ENCODE results near the gene NUDT17. TPM values are rescaled to one million over a fixed set of nuclear protein-coding genes. Genes with fewer than 3 reads are reported as not detected.
"Not testable (repeated sequence)": the region's sequence is repeated elsewhere in the genome, so short reads cannot be mapped to it uniquely, and the experiment has no call there.

NUDT17 gene
- total RNA-seq, 2 experiments from 2014 or later: 2.2 to 3.8 TPM

DNA sequence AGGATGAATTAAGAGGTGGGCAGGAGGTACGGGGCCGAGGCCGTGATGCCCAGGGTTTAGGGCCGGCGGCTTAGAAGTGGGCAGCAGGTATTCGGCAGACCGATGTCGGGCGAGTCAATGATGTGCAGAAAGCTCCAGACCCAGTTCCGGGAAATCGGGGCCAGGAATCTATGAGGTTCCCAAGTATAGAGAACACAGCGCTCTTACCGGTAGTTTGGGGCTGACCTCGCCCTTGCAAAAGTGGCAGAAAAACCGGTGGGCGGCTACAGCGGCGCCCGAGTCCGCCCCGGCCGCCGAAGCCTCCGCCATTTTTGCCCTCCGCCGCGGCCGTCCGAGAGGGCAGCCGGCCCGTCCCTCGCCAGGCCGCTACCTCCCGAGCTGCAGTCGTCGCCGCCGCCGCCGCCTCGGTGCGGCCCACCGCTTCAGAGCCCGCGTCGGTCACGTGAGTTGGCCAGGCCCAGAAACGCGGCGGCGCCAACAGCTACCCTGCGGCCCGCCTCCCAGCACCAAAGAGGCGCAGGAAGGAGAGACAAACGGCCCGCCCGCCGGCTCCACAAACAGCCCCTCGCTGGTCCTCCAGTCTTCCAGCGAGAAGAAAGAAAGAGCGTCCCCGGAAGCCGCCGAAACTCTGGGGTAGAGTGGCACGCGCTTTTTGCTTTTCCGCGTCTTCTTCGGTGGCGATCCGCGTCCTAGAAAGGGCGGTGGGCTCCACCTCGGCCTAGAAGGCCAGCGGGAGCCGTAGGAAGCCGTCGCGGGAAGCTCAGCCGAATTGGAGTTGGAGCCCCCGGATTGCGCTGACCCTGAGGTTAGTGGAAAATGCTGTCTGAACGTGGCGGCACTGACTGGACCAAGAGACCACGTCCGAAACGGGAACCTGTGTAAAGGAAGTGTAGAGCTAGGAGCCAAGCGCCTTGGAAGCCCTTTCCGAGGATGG lies 21.6 kb upstream of the NUDT17 start, which contains the start of the genes POLR3C and RNF115:
Gene POLR3C, plus strand, starts transcription at position 636 of the 934 bp plus-strand sequence. CDS start 1,577 bp downstream, outside the sequence.
Gene RNF115, minus strand, starts transcription at position 531 of the 934 bp plus-strand sequence. Its CDS starts 222 bp downstream, at position 309.
- DNase-seq (peak; percentile 94), ATAC-seq (peak; percentile 95)
- Mint-ChIP-seq H3K4me1 (ENCODE audit: low read depth) (peaks cover 33% of the 10 kb centered on the region), H3K9me3 (ENCODE audit: insufficient read depth) (no peaks in the 10 kb centered on the region), H3K4me3 (peak within 1 kb of the TSS; percentile 97), H3K36me3 (ENCODE audit: low read depth) (peaks cover 38% of the 10 kb centered on the region), H3K27ac (peak within 1 kb of the TSS; percentile 94), H3K27me3 (ENCODE audit: low read depth) (no peaks in the 10 kb centered on the region)
- POLR2A ChIA-PET: interaction anchor here (0.6 to 2.0 kb wide), 7 partner anchors 35 to 1325 kb away, joined by 3 to 11 read pairs (median 6); partner anchors contain the start of genes LIX1L, PEX11B, PIAS3 and RBM8A
- CTCF ChIA-PET: interaction anchor here (2.9 to 16.3 kb wide), 2 partner anchors 20 to 103 kb away, joined by 13 to 214 read pairs; partner anchors contain the start of gene NUDT17

GRCh38 chr1:145824499-145824842 lies 21.0 kb upstream of the NUDT17 start:
- POLR2A ChIA-PET: interaction anchor here (0.6 to 2.0 kb wide), 8 partner anchors 21 to 1325 kb away, joined by 3 to 11 read pairs (median 4); partner anchors contain the start of genes LIX1L, NUDT17, PEX11B and PIAS3

GRCh38 chr1:145826030-145826429 lies 19.4 kb upstream of the NUDT17 start:
- Mint-ChIP-seq H3K9me3 (ENCODE audit: insufficient read depth) (no peaks in the 10 kb centered on the region), H3K36me3 (ENCODE audit: low read depth) (peaks cover 55% of the 10 kb centered on the region), H3K27ac (no peak overlapping the region), H3K4me1 (ENCODE audit: low read depth) (peaks cover 33% of the 10 kb centered on the region), H3K27me3 (ENCODE audit: low read depth) (no peaks in the 10 kb centered on the region), H3K4me3 (peak overlapping the region; percentile 97)
- CTCF ChIA-PET: interaction anchor here (0.9 to 16.3 kb wide), 11 partner anchors 8 to 209 kb away, joined by 3 to 214 read pairs (median 4); partner anchors contain the start of genes NUDT17, PIAS3 and RBM8A
- ATAC-seq (no peak), DNase-seq (no peak)
- POLR2A ChIA-PET: interaction anchor here (0.6 to 1.6 kb wide), 6 partner anchors 17 to 181 kb away, joined by 3 to 8 read pairs (median 4); partner anchors contain the start of genes NUDT17, PIAS3 and RBM8A

More at GRCh38 chr1:145824499-145824842, 21.0 kb upstream of the NUDT17 start:
- DNase-seq (peak; percentile 30), ATAC-seq (no peak)
- peak overlapping the region; percentile 97 for H3K4me3 Mint-ChIP-seq
- CTCF ChIA-PET: interaction anchor here (2.9 to 16.3 kb wide), 2 partner anchors 20 to 104 kb away, joined by 13 to 214 read pairs; partner anchors contain the start of gene NUDT17
- peaks cover 33% of the 10 kb centered on the region for H3K4me1 Mint-ChIP-seq (ENCODE audit: low read depth)
- no peaks in the 10 kb centered on the region for H3K27me3 Mint-ChIP-seq (ENCODE audit: low read depth)
- peak overlapping the region; percentile 94 for H3K27ac Mint-ChIP-seq
- no peaks in the 10 kb centered on the region for H3K9me3 Mint-ChIP-seq (ENCODE audit: insufficient read depth)
- peaks cover 42% of the 10 kb centered on the region for H3K36me3 Mint-ChIP-seq (ENCODE audit: low read depth)

DNA sequence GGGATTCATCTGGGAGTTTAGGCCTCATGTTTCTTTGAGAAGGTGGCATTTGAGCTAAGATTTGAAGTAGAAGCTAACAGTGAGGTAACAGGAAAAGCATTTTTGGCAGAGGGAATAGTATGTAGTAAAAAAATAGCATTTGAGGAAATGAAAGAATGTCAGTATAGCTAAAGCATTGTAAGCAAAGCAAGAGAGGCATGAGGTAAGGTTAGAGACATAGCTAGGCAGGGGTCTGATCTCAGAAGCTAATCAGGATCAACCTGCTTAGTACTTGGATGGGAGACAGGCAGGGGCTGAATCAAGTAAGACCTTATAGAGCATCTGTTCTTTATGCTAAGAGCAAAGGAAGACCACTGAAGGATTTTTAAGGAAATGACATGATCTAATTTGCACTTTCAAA lies 17.5 kb upstream of the NUDT17 start:
- no peak overlapping the region for H3K4me3 Mint-ChIP-seq
- H3K27ac Mint-ChIP-seq: peak overlapping the region; percentile 14
- H3K36me3 Mint-ChIP-seq (ENCODE audit: low read depth): peaks cover 66% of the 10 kb centered on the region
- CTCF ChIA-PET: interaction anchor here (0.9 to 16.3 kb wide), 5 partner anchors 16 to 149 kb away, joined by 3 to 214 read pairs (median 3); partner anchors contain the start of gene NUDT17
- H3K4me1 Mint-ChIP-seq (ENCODE audit: low read depth): peaks cover 30% of the 10 kb centered on the region
- POLR2A ChIA-PET: interaction anchor here (1.1 kb wide), 1 partner anchor 51 kb away, joined by 3 read pairs; no protein-coding TSS in a partner anchor
- no peaks in the 10 kb centered on the region for H3K9me3 Mint-ChIP-seq (ENCODE audit: insufficient read depth)
- DNase-seq (no peak), ATAC-seq (no peak)
- no peaks in the 10 kb centered on the region for H3K27me3 Mint-ChIP-seq (ENCODE audit: low read depth)

DNA sequence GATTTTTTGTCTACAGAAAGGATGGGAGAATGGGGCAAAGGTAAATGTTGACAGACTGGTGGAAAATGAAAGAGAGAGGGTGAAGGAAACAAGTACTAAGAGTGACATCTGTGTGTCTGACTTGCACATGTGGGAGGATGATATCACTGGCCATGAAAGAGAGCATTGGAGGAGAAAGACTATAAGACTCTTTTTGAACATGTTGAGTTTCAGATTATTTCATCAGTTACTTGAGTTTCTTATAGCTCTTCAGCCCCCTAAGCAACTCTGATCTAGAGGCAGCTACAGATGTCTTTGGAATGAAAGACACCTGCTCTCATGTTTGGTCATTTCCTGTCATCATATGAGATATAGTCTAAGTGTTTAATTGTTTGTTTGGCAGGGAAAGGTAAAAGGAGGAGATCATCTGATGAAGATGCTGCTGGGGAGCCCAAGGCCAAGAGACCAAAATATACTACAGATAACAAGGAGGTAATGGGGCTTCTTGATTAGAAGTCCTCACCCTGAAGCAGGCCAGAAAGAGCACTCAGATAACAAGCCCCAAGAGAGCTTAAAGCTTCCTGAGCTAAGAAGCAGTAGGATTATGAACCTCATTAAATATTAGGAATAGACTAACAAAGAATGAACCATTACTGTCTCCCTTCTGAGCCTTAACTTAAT lies 16.9 kb upstream of the NUDT17 start:
- no peak overlapping the region for H3K4me3 Mint-ChIP-seq
- peak overlapping the region; percentile 14 for H3K27ac Mint-ChIP-seq
- H3K4me1 Mint-ChIP-seq (ENCODE audit: low read depth): peaks cover 30% of the 10 kb centered on the region
- CTCF ChIA-PET: interaction anchor here (0.9 to 16.3 kb wide), 4 partner anchors 16 to 149 kb away, joined by 3 to 214 read pairs (median 3); partner anchors contain the start of gene NUDT17
- no peak for DNase-seq
- H3K36me3 Mint-ChIP-seq (ENCODE audit: low read depth): peaks cover 72% of the 10 kb centered on the region
- ATAC-seq: no peak
- H3K9me3 Mint-ChIP-seq (ENCODE audit: insufficient read depth): no peaks in the 10 kb centered on the region
- POLR2A ChIA-PET: interaction anchor here (1.1 kb wide), 1 partner anchor 50 kb away, joined by 3 read pairs; no protein-coding TSS in a partner anchor
- H3K27me3 Mint-ChIP-seq (ENCODE audit: low read depth): no peaks in the 10 kb centered on the region

DNA sequence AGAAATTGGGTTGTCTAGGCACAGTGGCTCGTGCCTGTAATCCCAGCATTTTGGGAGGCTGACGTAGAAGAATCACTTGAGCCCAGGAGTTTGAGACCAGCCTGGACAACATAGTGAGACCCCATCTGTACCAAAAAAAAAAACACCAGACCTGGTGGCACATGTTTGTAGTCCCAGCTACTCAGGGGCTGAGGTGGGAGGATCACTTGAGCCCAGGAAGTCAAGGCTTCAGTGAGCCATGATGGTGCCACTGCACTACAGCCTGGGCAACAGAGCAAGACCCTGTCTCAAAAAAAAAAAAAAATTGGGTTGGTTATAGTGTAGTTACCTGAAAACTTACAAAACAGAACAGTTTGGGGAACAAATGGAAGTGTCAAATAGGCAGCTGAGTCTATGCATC lies 14.6 kb upstream of the NUDT17 start:
- H3K27ac Mint-ChIP-seq; H3K9me3 Mint-ChIP-seq (ENCODE audit: insufficient read depth); DNase-seq; POLR2A ChIA-PET; H3K4me3 Mint-ChIP-seq; ATAC-seq; H3K27me3 Mint-ChIP-seq (ENCODE audit: low read depth): not testable (repeated sequence)
- CTCF ChIA-PET: interaction anchor here (16.3 kb wide), 1 partner anchor 13 kb away, joined by 214 read pairs; the partner anchor contains the start of gene NUDT17
- Mint-ChIP-seq H3K4me1 (ENCODE audit: low read depth) (peaks cover 20% of the 10 kb centered on the region), H3K36me3 (ENCODE audit: low read depth) (peaks cover 67% of the 10 kb centered on the region)

DNA sequence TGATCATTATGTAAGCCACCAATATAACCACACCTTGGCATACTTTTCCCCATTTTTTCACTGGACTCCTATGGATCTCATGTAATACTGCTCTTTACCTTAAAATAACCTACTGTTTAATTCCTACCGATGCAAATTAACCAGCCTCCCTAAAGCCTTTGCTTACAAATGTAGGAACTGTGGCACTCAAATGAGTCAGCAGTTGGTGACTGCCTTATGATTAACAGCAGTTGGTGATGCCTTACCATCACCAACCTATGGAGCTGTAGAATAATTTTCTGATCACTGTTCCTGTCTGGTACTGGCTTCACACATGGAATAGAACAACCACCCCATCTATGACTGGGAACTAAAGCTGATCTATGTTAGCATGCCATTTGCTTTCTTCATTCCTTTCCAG lies 7.8 kb upstream of the NUDT17 start:
- H3K27ac Mint-ChIP-seq: no peak overlapping the region
- H3K27me3 Mint-ChIP-seq (ENCODE audit: low read depth): no peaks in the 10 kb centered on the region
- H3K4me3 Mint-ChIP-seq: no peak overlapping the region
- POLR2A ChIA-PET: no interaction called here
- no peaks in the 10 kb centered on the region for H3K9me3 Mint-ChIP-seq (ENCODE audit: insufficient read depth)
- CTCF ChIA-PET: interaction anchor here (16.3 kb wide), 1 partner anchor 6 kb away, joined by 214 read pairs; the partner anchor contains the start of gene NUDT17
- H3K4me1 Mint-ChIP-seq (ENCODE audit: low read depth): no peaks in the 10 kb centered on the region
- H3K36me3 Mint-ChIP-seq (ENCODE audit: low read depth): peaks cover 58% of the 10 kb centered on the region
- DNase-seq (no peak), ATAC-seq (no peak)

DNA sequence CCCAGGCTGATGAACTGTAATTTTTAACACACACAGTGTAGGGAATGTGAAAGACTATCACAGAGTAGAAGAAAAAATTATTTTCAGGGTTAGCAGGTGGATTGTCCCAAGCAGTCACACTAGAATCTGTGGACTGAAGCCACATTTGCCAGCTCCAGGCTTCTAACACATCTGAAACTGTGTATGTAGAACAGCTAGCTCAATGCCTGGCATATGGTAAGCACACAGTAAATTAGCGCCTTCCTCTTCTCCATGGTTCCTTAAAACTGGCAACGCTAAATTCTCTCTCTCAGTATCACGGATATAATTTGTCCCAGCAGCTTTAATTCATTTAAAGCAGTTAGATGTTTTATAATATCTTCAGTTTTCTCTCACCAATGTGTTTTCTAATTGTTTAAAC lies 2.4 kb upstream of the NUDT17 start:
- ChIA-PET CTCF (interaction anchor here (1.3 to 11.7 kb wide), 5 partner anchors 12 to 173 kb away, joined by 4 to 271 read pairs (median 76); partner anchors contain the start of genes ANKRD34A, PIAS3, POLR3C and POLR3GL), POLR2A (interaction anchor here (1.0 kb wide), 1 partner anchor 17 kb away, joined by 4 read pairs; no protein-coding TSS in a partner anchor)
- H3K27ac Mint-ChIP-seq: no peak overlapping the region
- ATAC-seq: no peak
- H3K27me3 Mint-ChIP-seq (ENCODE audit: low read depth): no peaks in the 10 kb centered on the region
- DNase-seq: no peak
- H3K9me3 Mint-ChIP-seq (ENCODE audit: insufficient read depth): no peaks in the 10 kb centered on the region
- H3K4me1 Mint-ChIP-seq (ENCODE audit: low read depth): peaks cover 7% of the 10 kb centered on the region
- H3K36me3 Mint-ChIP-seq (ENCODE audit: low read depth): peaks cover 29% of the 10 kb centered on the region
- H3K4me3 Mint-ChIP-seq: no peak overlapping the region

GRCh38 chr1:145845144-145845513 lies 301 bp upstream of the NUDT17 start:
- CTCF ChIA-PET: interaction anchor here (0.6 to 11.7 kb wide), 62 partner anchors 14 to 201 kb away, joined by 3 to 271 read pairs (median 6); partner anchors contain the start of genes ANKRD34A, ANKRD35, HJV and ITGA10
- no peak overlapping the region for H3K27ac Mint-ChIP-seq

GRCh38 chr1:145846201-145846612 lies 777 bp downstream of the NUDT17 start:
- H3K36me3 Mint-ChIP-seq (ENCODE audit: low read depth): peaks cover 26% of the 10 kb centered on the region
- H3K27ac Mint-ChIP-seq: peak overlapping the region; percentile 72
- no peaks in the 10 kb centered on the region for H3K9me3 Mint-ChIP-seq (ENCODE audit: insufficient read depth)
- H3K4me1 Mint-ChIP-seq (ENCODE audit: low read depth): peaks cover 7% of the 10 kb centered on the region
- H3K4me3 Mint-ChIP-seq: no peak overlapping the region
- DNase-seq (peak; percentile 57), ATAC-seq (peak; percentile 48)
- no peaks in the 10 kb centered on the region for H3K27me3 Mint-ChIP-seq (ENCODE audit: low read depth)
- POLR2A ChIA-PET: interaction anchor here (1.0 to 3.4 kb wide), 8 partner anchors 12 to 190 kb away, joined by 3 to 38 read pairs (median 6); partner anchors contain the start of genes ANKRD34A, ITGA10, PIAS3 and POLR3GL
- CTCF ChIA-PET: interaction anchor here (0.6 to 11.7 kb wide), 34 partner anchors 14 to 190 kb away, joined by 3 to 271 read pairs (median 16); partner anchors contain the start of genes ANKRD34A, ANKRD35, HJV and ITGA10

More at GRCh38 chr1:145845144-145845513, 301 bp upstream of the NUDT17 start:
- POLR2A ChIA-PET: interaction anchor here (0.7 to 3.4 kb wide), 11 partner anchors 11 to 133 kb away, joined by 3 to 38 read pairs (median 5); partner anchors contain the start of genes ANKRD34A, ITGA10, PEX11B and PIAS3
- peak; percentile 40 for ATAC-seq
- no peak overlapping the region for H3K4me3 Mint-ChIP-seq
- H3K9me3 Mint-ChIP-seq (ENCODE audit: insufficient read depth): no peaks in the 10 kb centered on the region
- no peak for DNase-seq
- peaks cover 7% of the 10 kb centered on the region for H3K4me1 Mint-ChIP-seq (ENCODE audit: low read depth)
- H3K36me3 Mint-ChIP-seq (ENCODE audit: low read depth): peaks cover 25% of the 10 kb centered on the region
- H3K27me3 Mint-ChIP-seq (ENCODE audit: low read depth): no peaks in the 10 kb centered on the region
